ENCODE data around the gene FTO. TPM values are rescaled to one million over a fixed set of nuclear protein-coding genes. Genes with fewer than 3 reads are reported as not detected.

FTO gene
- total RNA-seq, 1 donor from 2014 or later: 70.5 TPM

- DNase-seq (ENCODE audit: extremely low spot score in 2 of 2): no peak
- H3K27ac ChIP-seq: no peak overlapping the region
- intact Hi-C loops (cut with DNase I): no loop called here
Observed at GRCh38 chr16:53755026-53755910, 51.3 kb downstream of the FTO start.

GRCh38 chr16:53756275-53756996 is 52.5 kb downstream of the FTO start:
- H3K36me3 ChIP-seq: no peaks in the 10 kb centered on the region
- H3K27ac ChIP-seq: no peak overlapping the region
- TF ChIP-seq POLR2A (IDR thresholded peaks at IDR 0.05): no peak
- TF ChIP-seq POLR2AphosphoS5 (IDR thresholded peaks at IDR 0.05; ENCODE audit: insufficient read depth in 1 of 2, low read depth in 1 of 2): no peak
- TF ChIP-seq CTCF (IDR thresholded peaks at IDR 0.05): no peak
- no peak overlapping the region for H3K4me3 ChIP-seq
- no peak for DNase-seq (ENCODE audit: extremely low spot score in 2 of 2)
- intact Hi-C loops (cut with DNase I): no loop called here
- no peaks in the 10 kb centered on the region for H3K9me3 ChIP-seq
- H3K27me3 ChIP-seq: no peaks in the 10 kb centered on the region
- H3K4me1 ChIP-seq: peaks cover 35% of the 10 kb centered on the region

More at GRCh38 chr16:53755026-53755910, 51.3 kb downstream of the FTO start:
- Histone ChIP-seq H3K9me3 (no peaks in the 10 kb centered on the region), H3K36me3 (no peaks in the 10 kb centered on the region), H3K4me1 (peaks cover 35% of the 10 kb centered on the region), H3K4me3 (no peak overlapping the region), H3K27me3 (no peaks in the 10 kb centered on the region)
- TF ChIP-seq POLR2AphosphoS5 (IDR thresholded peaks at IDR 0.05; ENCODE audit: insufficient read depth in 1 of 2, low read depth in 1 of 2) (peak in 1 of 2 donors; percentile 20), CTCF (IDR thresholded peaks at IDR 0.05) (no peak), POLR2A (IDR thresholded peaks at IDR 0.05) (no peak)

- Histone ChIP-seq H3K4me1 (peaks cover 35% of the 10 kb centered on the region), H3K27me3 (no peaks in the 10 kb centered on the region), H3K36me3 (no peaks in the 10 kb centered on the region), H3K4me3 (no peak overlapping the region), H3K9me3 (no peaks in the 10 kb centered on the region), H3K27ac (no peak overlapping the region)
- intact Hi-C loops (cut with DNase I): no loop called here
- no peak for DNase-seq (ENCODE audit: extremely low spot score in 2 of 2)
- TF ChIP-seq POLR2A (IDR thresholded peaks at IDR 0.05): no peak
- TF ChIP-seq CTCF (IDR thresholded peaks at IDR 0.05): no peak
- TF ChIP-seq POLR2AphosphoS5 (IDR thresholded peaks at IDR 0.05; ENCODE audit: insufficient read depth in 1 of 2, low read depth in 1 of 2): no peak
Observed at GRCh38 chr16:53757971-53758609, 54.1 kb downstream of the FTO start.

GRCh38 chr16:53761962-53762703 is 58.2 kb downstream of the FTO start:
- Histone ChIP-seq H3K4me3 (no peak overlapping the region), H3K4me1 (no peaks in the 10 kb centered on the region), H3K27ac (no peak overlapping the region), H3K36me3 (no peaks in the 10 kb centered on the region), H3K27me3 (no peaks in the 10 kb centered on the region), H3K9me3 (no peaks in the 10 kb centered on the region)
- intact Hi-C loops (cut with DNase I): no loop called here
- no peak for DNase-seq (ENCODE audit: extremely low spot score in 2 of 2)
- no peak for TF ChIP-seq POLR2A (IDR thresholded peaks at IDR 0.05)
- TF ChIP-seq POLR2AphosphoS5 (IDR thresholded peaks at IDR 0.05; ENCODE audit: insufficient read depth in 1 of 2, low read depth in 1 of 2): no peak
- no peak for TF ChIP-seq CTCF (IDR thresholded peaks at IDR 0.05)
